HG03045 (cell line): ENCODE measurements around the gene ANO6.

Experiments
- ATAC-seq: cut with Tn5 transposase; IDR thresholded peaks from one replicate; pipeline ENCODE4 v1.9.1; 2021; ENCODE audit warnings: mild to moderate bottlenecking, moderate library complexity; ENCODE audit not compliant: unreplicated experiment

Gene ANO6

GRCh38 chr12:45209784-45210183 lies 6.1 kb upstream of the ANO6 start:
- ATAC-seq: no peak

GRCh38 chr12:45212064-45212463 lies 3.8 kb upstream of the ANO6 start:
- no peak for ATAC-seq

GRCh38 chr12:45213107-45213506 lies 2.8 kb upstream of the ANO6 start:
- ATAC-seq: no peak

- no peak for ATAC-seq
Observed at GRCh38 chr12:45214071-45214470, 1.8 kb upstream of the ANO6 start.

GRCh38 chr12:45214749-45215418 lies 1.0 kb upstream of the ANO6 start:
- no peak for ATAC-seq

GRCh38 chr12:45216230-45216982 lies 511 bp downstream of the ANO6 start:
- ATAC-seq: peak; percentile 56

GRCh38 chr12:45216983-45217485 lies 1.1 kb downstream of the ANO6 start:
- no peak for ATAC-seq

- no peak for ATAC-seq
Observed at GRCh38 chr12:45217846-45218245, 2.0 kb downstream of the ANO6 start.

GRCh38 chr12:45219621-45220020 lies 3.7 kb downstream of the ANO6 start:
- no peak for ATAC-seq

- ATAC-seq: no peak
Observed at GRCh38 chr12:45220363-45220931, 4.6 kb downstream of the ANO6 start.

- no peak for ATAC-seq
Observed at GRCh38 chr12:45220969-45221368, 5.1 kb downstream of the ANO6 start.

- no peak for ATAC-seq
Observed at GRCh38 chr12:45223868-45224267, 8.0 kb downstream of the ANO6 start.

- ATAC-seq: no peak
Observed at GRCh38 chr12:45224311-45224710, 8.4 kb downstream of the ANO6 start.

GRCh38 chr12:45226021-45226420 lies 10.1 kb downstream of the ANO6 start:
- ATAC-seq: no peak

GRCh38 chr12:45227316-45228067 lies 11.6 kb downstream of the ANO6 start:
- no peak for ATAC-seq

- no peak for ATAC-seq
Observed at GRCh38 chr12:45231515-45232145, 15.7 kb downstream of the ANO6 start.

- no peak for ATAC-seq
Observed at GRCh38 chr12:45232146-45232755, 16.4 kb downstream of the ANO6 start.

- ATAC-seq: peak; percentile 67
Observed at GRCh38 chr12:45232756-45233372, 17.0 kb downstream of the ANO6 start.

- no peak for ATAC-seq
Observed at GRCh38 chr12:45234139-45234865, 18.4 kb downstream of the ANO6 start.
